Left lung (tissue), 10 donors: ENCODE measurements around the gene RAMP3. TPM values are rescaled to one million over a fixed set of nuclear protein-coding genes. Genes with fewer than 3 reads are reported as not detected.

ENCODE experiments used
- ATAC-seq: fragments of 200-7000 bp; cut with Tn5 transposase; one replicate; pipeline ENCODE4 v1.9.1; 2020; ENCODE audit warnings: moderate library complexity
- DNase-seq, 4 donors: peaks; one replicate each; pipeline ENCODE4 v3.0.0-alpha.2; 2013 to 2020
- H3K27ac ChIP-seq, 2 donors: fragments of 200-600 bp; sonication (generic) in 1 of 2; one replicate each; pipeline versions ENCODE4 v1.5.0 to v1.8.0; 2020 to 2021
- H3K27me3 ChIP-seq, 2 donors: fragments of 200-600 bp; sonication (generic) in 1 of 2; one replicate each; pipeline versions ENCODE4 v1.5.0 to v1.8.0; 2020 to 2021
- H3K36me3 ChIP-seq, 2 donors: fragments of 200-600 bp; sonication (generic) in 1 of 2; one replicate each; pipeline versions ENCODE4 v1.5.0 to v1.8.0; 2020 to 2021
- H3K4me1 ChIP-seq, 2 donors: fragments of 200-600 bp; one replicate each; pipeline ENCODE4 v1.8.0; 2021
- H3K4me3 ChIP-seq, 2 donors: fragments of 200-600 bp; sonication (generic) in 1 of 2; one replicate each; pipeline versions ENCODE4 v1.5.0 to v1.8.0; 2020 to 2021; ENCODE audit warnings: mild to moderate bottlenecking in 1 of 2
- H3K9me3 ChIP-seq, 2 donors: fragments of 200-600 bp; sonication (generic) in 1 of 2; one replicate each; pipeline versions ENCODE4 v1.5.0 to v1.8.0; 2020 to 2021
- CTCF ChIP-seq, 2 donors: fragments of 200-600 bp; sonication (generic) in 1 of 2; IDR thresholded peaks; one replicate each; pipeline versions ENCODE4 v1.5.0 to v1.8.0; 2021; ENCODE audit warnings: antibody characterized with exemption in 2 of 2
- intact Hi-C, 2 donors: fragments of 100-400 bp; cut with DNase I; formaldehyde crosslinking; loops; one replicate each; pipeline versions ENCODE4 v1.11.2 to v1.14.2; 2022
- polyA plus RNA-seq, 6 donors: library from polyadenylated mRNA; unstranded; fragments of 120-200 nt; gene quantifications; one replicate each; pipeline ENCODE4 v1.2.1, GENCODE V29; 2013; ENCODE audit not compliant: insufficient read length in 6 of 6
- total RNA-seq, 2 donors: library from RNA; stranded (reverse); fragmentation: NEBNext Ultra II Directional; extraction: Animal tissue kit (Norgen Biotek cat#: 25700); gene quantifications; one replicate each; pipeline ENCODE4 v1.2.1, GENCODE V29; 2021
- donor health status: DM: no; HTN: yes; CAD: no.
- donor health status: DM: no; HTN: no; CAD: no.

The RAMP3 gene
- total and polyA plus RNA-seq, 8 donors, result 12.5 to 89.9 (median 23.2) TPM

GRCh38 chr7:45197461-45197860 is 39.9 kb downstream of the RAMP3 start:
- Histone ChIP-seq H3K4me1 (peaks cover 0 to 8% of the 10 kb centered on the region in 2 donors), H3K27me3 (no peaks in the 10 kb centered on the region), H3K9me3 (no peaks in the 10 kb centered on the region), H3K4me3 (no peak overlapping the region), H3K36me3 (no peaks in the 10 kb centered on the region), H3K27ac (no peak overlapping the region)
- no peak for TF ChIP-seq CTCF (IDR thresholded peaks at IDR 0.05)
- intact Hi-C loops, result no loop called here
- DNase-seq (no peak), ATAC-seq (no peak)

- no peak for ATAC-seq
- Histone ChIP-seq H3K27me3 (no peaks in the 10 kb centered on the region), H3K4me1 (peaks cover 5 to 6% of the 10 kb centered on the region in 2 donors), H3K9me3 (no peaks in the 10 kb centered on the region), H3K36me3 (no peaks in the 10 kb centered on the region), H3K4me3 (no peak overlapping the region), H3K27ac (no peak overlapping the region)
- no peak for DNase-seq
- TF ChIP-seq CTCF (IDR thresholded peaks at IDR 0.05), result no peak
- intact Hi-C loops, result no loop called here
Measured at GRCh38 chr7:45198986-45199385, 41.4 kb downstream of the RAMP3 start.

GRCh38 chr7:45199506-45199905 is 41.9 kb downstream of the RAMP3 start:
- no peaks in the 10 kb centered on the region for H3K9me3 ChIP-seq
- no peak overlapping the region for H3K4me3 ChIP-seq
- H3K27ac ChIP-seq, result no peak overlapping the region
- DNase-seq (no peak), ATAC-seq (no peak)
- H3K4me1 ChIP-seq, result peaks cover 10 to 11% of the 10 kb centered on the region in 2 donors
- no peaks in the 10 kb centered on the region for H3K36me3 ChIP-seq
- intact Hi-C loops, result no loop called here
- H3K27me3 ChIP-seq, result no peaks in the 10 kb centered on the region
- TF ChIP-seq CTCF (IDR thresholded peaks at IDR 0.05), result no peak

- Histone ChIP-seq H3K4me3 (no peak overlapping the region), H3K27ac (peak overlapping the region in 1 of 2 donors; percentile 86), H3K36me3 (no peaks in the 10 kb centered on the region), H3K9me3 (no peaks in the 10 kb centered on the region), H3K4me1 (peaks cover 10 to 14% of the 10 kb centered on the region in 2 donors), H3K27me3 (no peaks in the 10 kb centered on the region)
- DNase-seq (no peak), ATAC-seq (no peak)
- no peak for TF ChIP-seq CTCF (IDR thresholded peaks at IDR 0.05)
- intact Hi-C loops, result no loop called here
Measured at GRCh38 chr7:45202625-45203024, 45.0 kb downstream of the RAMP3 start.

GRCh38 chr7:45203036-45203435 is 45.4 kb downstream of the RAMP3 start:
- Histone ChIP-seq H3K4me3 (no peak overlapping the region), H3K36me3 (no peaks in the 10 kb centered on the region), H3K9me3 (no peaks in the 10 kb centered on the region), H3K27me3 (no peaks in the 10 kb centered on the region), H3K4me1 (peaks cover 10 to 14% of the 10 kb centered on the region in 2 donors), H3K27ac (peak overlapping the region; percentile 45 to 86)
- TF ChIP-seq CTCF (IDR thresholded peaks at IDR 0.05), result no peak
- DNase-seq (no peak), ATAC-seq (no peak)
- intact Hi-C loops, result no loop called here
